Measurements from ENCODE around the gene EIF4E1B. TPM values are rescaled to one million over a fixed set of nuclear protein-coding genes. Genes with fewer than 3 reads are reported as not detected.

EIF4E1B gene
- total and polyA plus RNA-seq, 2 experiments from 2014 or later = 0.17 TPM; not detected in 1

DNA sequence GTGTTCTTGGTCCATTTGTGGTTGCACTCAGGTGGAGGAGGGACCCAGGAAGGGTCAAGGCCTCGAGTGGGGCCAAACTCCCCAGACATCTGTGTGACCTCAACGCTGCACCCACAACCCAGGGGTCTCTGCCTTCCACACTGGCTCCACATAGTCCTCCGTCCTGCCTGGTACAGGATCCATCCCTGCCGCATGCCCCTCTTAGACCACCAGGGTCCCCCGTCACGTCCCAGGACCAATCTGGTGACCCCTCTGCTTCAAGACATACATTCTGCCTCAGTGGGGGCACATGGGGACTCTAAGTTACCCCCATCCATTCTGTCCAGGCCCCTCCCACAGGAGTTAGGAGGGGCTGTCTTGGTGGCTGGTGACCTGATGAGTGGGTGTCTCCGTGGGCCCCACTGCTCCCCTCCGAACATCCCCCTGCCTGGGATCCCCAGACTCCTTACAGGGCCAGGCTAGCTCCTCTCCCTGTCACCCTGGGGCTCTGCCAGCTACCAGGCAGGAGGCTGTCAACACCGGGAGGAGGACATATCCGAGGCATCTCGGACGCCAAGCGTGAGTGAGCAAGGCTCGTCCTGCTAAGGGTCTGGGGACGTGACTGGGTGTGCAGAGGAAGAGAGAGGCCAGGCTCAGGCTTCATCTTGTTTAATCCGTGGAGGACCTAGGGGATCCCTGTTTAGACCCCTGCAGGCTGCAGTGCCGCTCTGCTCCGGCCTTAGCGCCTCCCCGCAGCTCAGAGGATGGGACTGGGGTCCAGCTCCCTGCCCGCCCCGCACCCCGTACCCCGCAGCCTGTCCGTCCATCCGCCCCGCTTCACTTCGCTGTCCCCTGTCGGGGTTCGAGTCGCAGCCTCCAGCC lies 49.1 kb downstream of the EIF4E1B start:
- Histone ChIP-seq H3F3A (replicated peaks; ENCODE audit: low read depth) (no peaks in the 10 kb centered on the region), H3K4me3 (peak overlapping the region; percentile 56), H3K36me3 (ENCODE audit: insufficient read depth) (no peaks in the 10 kb centered on the region), H2AFZ (peak overlapping the region; percentile 96), H3K9me2 (ENCODE audit: insufficient read depth) (no peaks in the 10 kb centered on the region), H3K4me1 (ENCODE audit: insufficient read depth) (peaks cover 3% of the 10 kb centered on the region; the same call in 1 of the 2 replicates), H3K79me2 (replicated peaks; ENCODE audit: insufficient read depth) (no peaks in the 10 kb centered on the region), H3K27me3 (ENCODE audit: insufficient read depth) (peaks cover 22% of the 10 kb centered on the region), H3K27ac (ENCODE audit: low read depth) (no peak overlapping the region), H4K20me1 (replicated peaks; ENCODE audit: insufficient read depth) (no peaks in the 10 kb centered on the region), H3K4me2 (peak overlapping the region; percentile 80)
- Mint-ChIP-seq H3K27ac (no peak overlapping the region), H3K36me3 (ENCODE audit: low read depth) (no peaks in the 10 kb centered on the region), H3K4me1 (peaks cover 20% of the 10 kb centered on the region), H3K4me3 (no peak overlapping the region; the same call in 2 of the 3 replicates), H3K9me3 (no peaks in the 10 kb centered on the region; the same call in 2 of the 3 replicates), H3K27me3 (ENCODE audit: insufficient read depth, low read depth, poor library complexity) (peaks cover 22% of the 10 kb centered on the region)
- TF ChIP-seq CREB1 (CRISPR knock-in tag; IDR thresholded peaks at IDR 0.05; ENCODE audit: low read depth) = no peak
- TF ChIP-seq, protein P1, sequence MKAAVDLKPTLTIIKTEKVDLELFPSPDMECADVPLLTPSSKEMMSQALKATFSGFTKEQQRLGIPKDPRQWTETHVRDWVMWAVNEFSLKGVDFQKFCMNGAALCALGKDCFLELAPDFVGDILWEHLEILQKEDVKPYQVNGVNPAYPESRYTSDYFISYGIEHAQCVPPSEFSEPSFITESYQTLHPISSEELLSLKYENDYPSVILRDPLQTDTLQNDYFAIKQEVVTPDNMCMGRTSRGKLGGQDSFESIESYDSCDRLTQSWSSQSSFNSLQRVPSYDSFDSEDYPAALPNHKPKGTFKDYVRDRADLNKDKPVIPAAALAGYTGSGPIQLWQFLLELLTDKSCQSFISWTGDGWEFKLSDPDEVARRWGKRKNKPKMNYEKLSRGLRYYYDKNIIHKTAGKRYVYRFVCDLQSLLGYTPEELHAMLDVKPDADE (IDR thresholded peaks at IDR 0.05) = no peak
- TF ChIP-seq, protein P2, sequence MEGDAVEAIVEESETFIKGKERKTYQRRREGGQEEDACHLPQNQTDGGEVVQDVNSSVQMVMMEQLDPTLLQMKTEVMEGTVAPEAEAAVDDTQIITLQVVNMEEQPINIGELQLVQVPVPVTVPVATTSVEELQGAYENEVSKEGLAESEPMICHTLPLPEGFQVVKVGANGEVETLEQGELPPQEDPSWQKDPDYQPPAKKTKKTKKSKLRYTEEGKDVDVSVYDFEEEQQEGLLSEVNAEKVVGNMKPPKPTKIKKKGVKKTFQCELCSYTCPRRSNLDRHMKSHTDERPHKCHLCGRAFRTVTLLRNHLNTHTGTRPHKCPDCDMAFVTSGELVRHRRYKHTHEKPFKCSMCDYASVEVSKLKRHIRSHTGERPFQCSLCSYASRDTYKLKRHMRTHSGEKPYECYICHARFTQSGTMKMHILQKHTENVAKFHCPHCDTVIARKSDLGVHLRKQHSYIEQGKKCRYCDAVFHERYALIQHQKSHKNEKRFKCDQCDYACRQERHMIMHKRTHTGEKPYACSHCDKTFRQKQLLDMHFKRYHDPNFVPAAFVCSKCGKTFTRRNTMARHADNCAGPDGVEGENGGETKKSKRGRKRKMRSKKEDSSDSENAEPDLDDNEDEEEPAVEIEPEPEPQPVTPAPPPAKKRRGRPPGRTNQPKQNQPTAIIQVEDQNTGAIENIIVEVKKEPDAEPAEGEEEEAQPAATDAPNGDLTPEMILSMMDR (conservative IDR thresholded peaks at IDR 0.05; ENCODE audit: low read depth in 2 of 2) = peak in 1 of 2 experiments; percentile 33; a peak in 1 of 4 replicates
- DNase-seq (ENCODE audit: low spot score) (peak; percentile 42), ATAC-seq (peak; percentile 66)

DNA sequence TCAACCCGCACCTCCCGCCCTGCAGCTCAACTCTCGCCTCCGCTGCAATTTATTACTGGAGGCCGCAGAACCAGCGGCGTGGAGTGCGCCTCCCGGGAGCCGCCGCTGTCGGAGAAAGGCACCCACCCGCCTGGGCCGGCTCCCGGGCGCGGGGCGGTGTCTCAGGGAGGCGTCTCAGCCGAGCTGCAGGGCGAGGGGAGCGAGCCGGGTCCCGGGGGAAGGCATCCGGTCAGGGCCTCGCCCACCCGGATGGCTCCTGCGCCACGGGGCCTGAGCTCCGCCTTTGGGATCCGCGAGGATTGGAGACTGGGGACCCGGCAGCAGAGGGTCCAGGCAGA lies 49.7 kb downstream of the EIF4E1B start:
- no peak overlapping the region for H3K27ac Mint-ChIP-seq
- H3F3A ChIP-seq (replicated peaks; ENCODE audit: low read depth) = no peaks in the 10 kb centered on the region
- peak overlapping the region; percentile 80 for H3K4me2 ChIP-seq
- H3K4me1 ChIP-seq (ENCODE audit: insufficient read depth) = peaks cover 3% of the 10 kb centered on the region; the same call in 1 of the 2 replicates
- H3K27me3 Mint-ChIP-seq (ENCODE audit: insufficient read depth, low read depth, poor library complexity) = peaks cover 22% of the 10 kb centered on the region
- peak; percentile 51 for DNase-seq (ENCODE audit: low spot score)
- H2AFZ ChIP-seq = peak overlapping the region; percentile 96
- no peaks in the 10 kb centered on the region for H3K79me2 ChIP-seq (replicated peaks; ENCODE audit: insufficient read depth)
- no peaks in the 10 kb centered on the region for H4K20me1 ChIP-seq (replicated peaks; ENCODE audit: insufficient read depth)
- no peak overlapping the region; the same call in 2 of the 3 replicates for H3K4me3 Mint-ChIP-seq
- no peaks in the 10 kb centered on the region for H3K36me3 ChIP-seq (ENCODE audit: insufficient read depth)
- H3K4me1 Mint-ChIP-seq = peaks cover 20% of the 10 kb centered on the region
- H3K4me3 ChIP-seq = peak overlapping the region; percentile 56
- no peaks in the 10 kb centered on the region; the same call in 2 of the 3 replicates for H3K36me3 Mint-ChIP-seq (ENCODE audit: low read depth)
- peak; percentile 65 for ATAC-seq
- peaks cover 22% of the 10 kb centered on the region for H3K27me3 ChIP-seq (ENCODE audit: insufficient read depth)
- H3K9me2 ChIP-seq (ENCODE audit: insufficient read depth) = no peaks in the 10 kb centered on the region
- TF ChIP-seq, protein P1 (IDR thresholded peaks at IDR 0.05) = no peak
- TF ChIP-seq EZH2 (IDR thresholded peaks at IDR 0.05; ENCODE audit: low read depth, unreplicated experiment) (peak; percentile 47), POLR2AphosphoS5 (IDR thresholded peaks at IDR 0.05; ENCODE audit: low read depth) (no peak), JUNB (IDR thresholded peaks at IDR 0.05; ENCODE audit: unreplicated experiment) (no peak), STAT1 (IDR thresholded peaks at IDR 0.05; ENCODE audit: unreplicated experiment) (no peak)
- TF ChIP-seq, protein P2 (conservative IDR thresholded peaks at IDR 0.05; ENCODE audit: low read depth in 2 of 2) = no peak
- TF ChIP-seq, protein P3, sequence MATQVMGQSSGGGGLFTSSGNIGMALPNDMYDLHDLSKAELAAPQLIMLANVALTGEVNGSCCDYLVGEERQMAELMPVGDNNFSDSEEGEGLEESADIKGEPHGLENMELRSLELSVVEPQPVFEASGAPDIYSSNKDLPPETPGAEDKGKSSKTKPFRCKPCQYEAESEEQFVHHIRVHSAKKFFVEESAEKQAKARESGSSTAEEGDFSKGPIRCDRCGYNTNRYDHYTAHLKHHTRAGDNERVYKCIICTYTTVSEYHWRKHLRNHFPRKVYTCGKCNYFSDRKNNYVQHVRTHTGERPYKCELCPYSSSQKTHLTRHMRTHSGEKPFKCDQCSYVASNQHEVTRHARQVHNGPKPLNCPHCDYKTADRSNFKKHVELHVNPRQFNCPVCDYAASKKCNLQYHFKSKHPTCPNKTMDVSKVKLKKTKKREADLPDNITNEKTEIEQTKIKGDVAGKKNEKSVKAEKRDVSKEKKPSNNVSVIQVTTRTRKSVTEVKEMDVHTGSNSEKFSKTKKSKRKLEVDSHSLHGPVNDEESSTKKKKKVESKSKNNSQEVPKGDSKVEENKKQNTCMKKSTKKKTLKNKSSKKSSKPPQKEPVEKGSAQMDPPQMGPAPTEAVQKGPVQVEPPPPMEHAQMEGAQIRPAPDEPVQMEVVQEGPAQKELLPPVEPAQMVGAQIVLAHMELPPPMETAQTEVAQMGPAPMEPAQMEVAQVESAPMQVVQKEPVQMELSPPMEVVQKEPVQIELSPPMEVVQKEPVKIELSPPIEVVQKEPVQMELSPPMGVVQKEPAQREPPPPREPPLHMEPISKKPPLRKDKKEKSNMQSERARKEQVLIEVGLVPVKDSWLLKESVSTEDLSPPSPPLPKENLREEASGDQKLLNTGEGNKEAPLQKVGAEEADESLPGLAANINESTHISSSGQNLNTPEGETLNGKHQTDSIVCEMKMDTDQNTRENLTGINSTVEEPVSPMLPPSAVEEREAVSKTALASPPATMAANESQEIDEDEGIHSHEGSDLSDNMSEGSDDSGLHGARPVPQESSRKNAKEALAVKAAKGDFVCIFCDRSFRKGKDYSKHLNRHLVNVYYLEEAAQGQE (IDR thresholded peaks at IDR 0.05; ENCODE audit: unreplicated experiment) = no peak
- H3K9me3 Mint-ChIP-seq = peaks cover 4% of the 10 kb centered on the region
- no peak overlapping the region for H3K27ac ChIP-seq (ENCODE audit: low read depth)
